Measurements from ENCODE around the gene DOCK4.

The DOCK4 gene

DNA sequence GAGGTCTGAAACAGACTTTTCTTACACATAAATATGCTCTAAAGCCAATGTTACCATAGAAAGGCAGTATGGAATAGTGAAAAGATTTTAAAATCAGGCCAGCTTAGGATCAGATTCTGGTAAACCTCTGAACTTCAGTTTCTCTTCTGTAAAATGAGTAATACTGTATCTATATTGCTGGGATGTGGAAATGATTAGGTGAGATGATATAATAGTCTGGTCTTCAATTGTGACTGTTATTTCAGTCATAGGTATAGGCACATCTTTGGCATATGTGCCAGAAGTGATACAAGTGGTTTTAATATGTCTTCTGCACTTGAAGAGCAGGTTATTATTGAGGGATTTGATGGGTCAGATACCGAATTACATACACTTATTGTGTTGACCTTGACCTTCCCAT is 7.5 kb upstream of the DOCK4 start:
- Histone ChIP-seq H3K4me3 (ENCODE audit: low read depth, low read length) (no peak overlapping the region), H3K36me3 (no peaks in the 10 kb centered on the region), H3K9me3 (no peaks in the 10 kb centered on the region), H3K27me3 (no peaks in the 10 kb centered on the region), H3K4me1 (peaks cover 3% of the 10 kb centered on the region; the same call in 1 of the 2 replicates)
- no peak for DNase-seq
- TF ChIP-seq CTCF (IDR thresholded peaks at IDR 0.05; ENCODE audit: low read depth, low read length), result no peak

GRCh38 chr7:112212571-112212970 is 6.4 kb upstream of the DOCK4 start:
- no peak for DNase-seq
- H3K4me3 ChIP-seq (ENCODE audit: low read depth, low read length), result no peak overlapping the region
- no peak for TF ChIP-seq CTCF (IDR thresholded peaks at IDR 0.05; ENCODE audit: low read depth, low read length)
- no peaks in the 10 kb centered on the region for H3K36me3 ChIP-seq
- H3K27me3 ChIP-seq, result no peaks in the 10 kb centered on the region
- H3K4me1 ChIP-seq, result peaks cover 3% of the 10 kb centered on the region; the same call in 1 of the 2 replicates
- no peaks in the 10 kb centered on the region for H3K9me3 ChIP-seq

- H3K27me3 ChIP-seq, result no peaks in the 10 kb centered on the region
- no peak overlapping the region for H3K4me3 ChIP-seq (ENCODE audit: low read depth, low read length)
- H3K36me3 ChIP-seq, result no peaks in the 10 kb centered on the region
- H3K4me1 ChIP-seq, result peaks cover 3% of the 10 kb centered on the region; the same call in 1 of the 2 replicates
- DNase-seq, result no peak
- H3K9me3 ChIP-seq, result no peaks in the 10 kb centered on the region
- no peak for TF ChIP-seq CTCF (IDR thresholded peaks at IDR 0.05; ENCODE audit: low read depth, low read length)
Observed at GRCh38 chr7:112211348-112211907, 5.2 kb upstream of the DOCK4 start.

DNA sequence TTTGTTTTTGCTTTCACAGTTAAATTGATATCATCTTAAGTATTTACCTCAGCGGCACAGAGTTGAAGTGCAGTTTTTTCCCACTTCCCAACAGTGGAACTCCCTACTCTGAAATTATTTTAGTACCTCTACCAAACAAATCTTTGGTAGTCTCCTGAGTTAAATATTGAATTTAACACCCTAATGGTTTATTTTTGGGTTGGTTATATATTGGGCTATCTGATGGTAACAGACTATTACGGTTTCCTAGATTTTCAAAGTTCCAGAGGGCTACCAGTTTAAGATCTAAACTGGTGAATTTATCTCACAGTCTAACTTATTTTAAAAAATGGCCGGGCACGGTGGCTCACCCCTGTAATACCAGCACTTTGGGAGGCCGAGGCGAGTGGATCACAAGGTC is 1.6 kb upstream of the DOCK4 start:
- H3K9me3 ChIP-seq, result no peaks in the 10 kb centered on the region
- no peaks in the 10 kb centered on the region for H3K36me3 ChIP-seq
- DNase-seq, result no peak
- TF ChIP-seq CTCF (IDR thresholded peaks at IDR 0.05; ENCODE audit: low read depth, low read length), result no peak
- H3K4me1 ChIP-seq, result peaks cover 3% of the 10 kb centered on the region; the same call in 1 of the 2 replicates
- H3K27me3 ChIP-seq, result no peaks in the 10 kb centered on the region
- H3K4me3 ChIP-seq (ENCODE audit: low read depth, low read length), result no peak overlapping the region

- no peaks in the 10 kb centered on the region for H3K36me3 ChIP-seq
- no peaks in the 10 kb centered on the region for H3K9me3 ChIP-seq
- H3K4me1 ChIP-seq, result no peaks in the 10 kb centered on the region
- TF ChIP-seq CTCF (IDR thresholded peaks at IDR 0.05; ENCODE audit: low read depth, low read length), result no peak
- peak overlapping the region; percentile 97 for H3K4me3 ChIP-seq (ENCODE audit: low read depth, low read length)
- no peaks in the 10 kb centered on the region for H3K27me3 ChIP-seq
- no peak for DNase-seq
Observed at GRCh38 chr7:112206991-112207592, 893 bp upstream of the DOCK4 start.

Measured in BE2C (cell line).